Stimulated activated CD4-positive, alpha-beta T cell treated with anti-CD3 and anti-CD28 coated beads, Interleukin-15, amount 100 ng/mL, for 1 hour (primary cell): ENCODE results near the gene CDC42BPG.

Experiments used
- DNase-seq, 2 donors: peaks; one replicate each; pipeline ENCODE4 v3.0.0-alpha.2; 2020; ENCODE audit warnings: low read depth in 1 of 2, low spot score in 1 of 2

The CDC42BPG gene

DNA sequence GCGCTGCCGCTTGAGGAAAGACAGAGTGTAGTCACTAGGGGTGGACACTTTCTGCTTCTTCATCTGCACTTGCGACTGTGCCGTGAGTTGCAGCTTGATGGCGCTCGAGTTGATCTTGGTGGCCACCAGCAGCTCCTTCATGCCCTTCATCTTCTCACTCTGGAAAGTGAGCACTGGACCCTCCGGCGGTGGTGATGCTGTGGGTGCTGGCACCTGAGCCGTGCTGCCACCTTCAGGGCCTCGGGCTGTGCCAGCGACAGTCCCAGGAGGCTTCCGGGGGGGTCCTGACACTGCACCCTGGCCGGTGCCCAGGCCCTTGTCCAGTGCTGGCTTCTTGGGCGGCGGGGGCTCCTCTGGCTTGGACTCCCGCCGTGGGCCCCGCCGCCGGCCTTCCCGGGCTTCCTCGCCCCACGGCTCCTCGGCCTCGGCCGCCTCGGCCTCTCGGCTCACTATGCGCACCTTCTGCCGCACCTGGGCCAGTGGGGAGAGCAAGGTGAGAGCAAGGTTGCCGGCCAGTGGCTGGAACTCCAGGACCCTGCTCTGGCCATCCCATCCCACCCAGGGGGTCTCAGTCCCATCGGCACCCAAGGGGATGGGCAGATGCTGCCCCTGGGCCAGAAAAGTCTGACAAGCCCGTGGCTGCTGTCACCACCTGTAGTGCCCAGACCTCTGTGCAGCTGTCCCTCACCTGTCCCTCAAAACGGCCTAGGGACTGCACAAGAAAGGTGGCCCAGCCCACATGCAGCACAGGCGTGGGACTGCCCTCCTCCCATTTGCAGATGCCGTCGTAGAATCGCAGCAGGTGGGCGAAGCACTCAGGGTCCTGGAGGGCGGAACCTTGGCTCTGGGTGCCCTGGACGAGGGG lies 39.9 kb downstream of the CDC42BPG start:
- no peak for DNase-seq

DNA sequence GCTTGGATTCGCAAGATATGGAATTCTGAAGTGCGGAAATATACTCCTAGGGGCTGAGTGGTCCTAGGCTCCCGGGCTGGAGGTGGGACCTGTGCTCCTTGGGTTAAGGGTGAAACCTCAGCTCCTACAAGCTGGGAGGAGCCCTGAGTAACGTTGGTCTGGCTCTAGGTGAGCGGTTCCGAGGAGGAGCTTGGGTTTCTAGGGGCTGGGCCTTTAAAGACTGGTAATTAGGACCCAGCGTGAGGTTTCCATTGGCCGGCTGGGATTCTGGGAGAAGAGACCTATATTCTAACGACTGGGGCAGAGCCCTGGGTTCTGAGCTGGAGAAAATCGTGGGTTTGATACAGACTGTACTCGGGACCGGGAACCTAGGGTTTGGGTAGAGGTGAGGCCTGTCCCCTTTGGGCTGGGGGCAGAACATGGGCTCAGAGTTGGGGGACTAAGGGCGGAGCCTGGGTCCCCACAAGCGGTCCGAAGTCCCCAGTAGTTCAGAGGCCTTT lies 40.6 kb downstream of the CDC42BPG start:
- DNase-seq: no peak

GRCh38 chr11:64803158-64803845 lies 41.2 kb downstream of the CDC42BPG start, which contains the start of gene MAP4K2:
Gene MAP4K2, minus strand, starts transcription at chr11:64803214. Its CDS starts 65 bp downstream, at chr11:64803149.
- DNase-seq: peak; percentile 81 to 86

GRCh38 chr11:64802370-64803157 lies 41.9 kb downstream of the CDC42BPG start:
- DNase-seq: no peak

DNA sequence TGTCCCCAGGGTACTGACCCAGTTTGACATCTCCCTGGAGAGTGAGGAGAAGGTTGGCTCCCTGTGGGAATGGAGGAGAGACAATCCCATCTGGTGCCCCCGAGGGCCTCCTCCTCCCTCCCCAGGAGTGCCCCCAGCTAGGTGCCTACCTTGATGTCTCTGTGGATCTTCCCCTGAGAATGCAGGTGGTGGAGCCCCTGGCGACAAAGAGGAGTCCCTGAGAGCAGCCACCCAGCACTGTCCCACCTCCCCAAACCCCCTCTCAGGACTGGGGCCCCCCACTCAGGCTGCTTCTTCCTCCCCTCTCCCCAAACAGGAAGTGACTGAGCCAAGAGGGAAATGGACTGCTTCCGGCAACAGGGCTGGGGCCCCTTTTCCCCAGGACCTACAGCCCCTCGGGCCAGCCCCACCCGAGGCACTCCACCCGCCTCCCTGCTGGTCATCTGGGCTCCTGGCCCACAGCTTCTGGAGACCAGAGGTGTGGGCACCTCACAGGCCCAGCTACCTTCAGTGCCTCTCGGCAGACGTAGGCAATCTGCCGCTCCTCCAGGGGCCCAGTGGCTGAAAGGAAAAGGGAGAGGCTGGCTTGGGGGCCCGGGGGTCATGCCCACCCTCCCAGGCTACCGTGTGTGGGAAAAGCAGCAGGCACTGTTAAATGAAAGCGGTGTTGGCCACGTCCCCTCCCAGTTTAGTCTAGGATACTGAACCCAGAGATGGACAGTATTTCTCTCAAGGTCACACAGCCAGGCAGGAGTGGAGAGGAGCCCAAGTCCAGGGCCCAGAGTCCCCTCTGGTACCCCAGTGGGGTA lies 42.7 kb downstream of the CDC42BPG start:
- no peak for DNase-seq

- DNase-seq: no peak
These were observed 43.3 kb downstream of the CDC42BPG start for GRCh38 chr11:64801158-64801464.

- DNase-seq: no peak
These were observed 43.9 kb downstream of the CDC42BPG start for GRCh38 chr11:64800303-64801157.

DNA sequence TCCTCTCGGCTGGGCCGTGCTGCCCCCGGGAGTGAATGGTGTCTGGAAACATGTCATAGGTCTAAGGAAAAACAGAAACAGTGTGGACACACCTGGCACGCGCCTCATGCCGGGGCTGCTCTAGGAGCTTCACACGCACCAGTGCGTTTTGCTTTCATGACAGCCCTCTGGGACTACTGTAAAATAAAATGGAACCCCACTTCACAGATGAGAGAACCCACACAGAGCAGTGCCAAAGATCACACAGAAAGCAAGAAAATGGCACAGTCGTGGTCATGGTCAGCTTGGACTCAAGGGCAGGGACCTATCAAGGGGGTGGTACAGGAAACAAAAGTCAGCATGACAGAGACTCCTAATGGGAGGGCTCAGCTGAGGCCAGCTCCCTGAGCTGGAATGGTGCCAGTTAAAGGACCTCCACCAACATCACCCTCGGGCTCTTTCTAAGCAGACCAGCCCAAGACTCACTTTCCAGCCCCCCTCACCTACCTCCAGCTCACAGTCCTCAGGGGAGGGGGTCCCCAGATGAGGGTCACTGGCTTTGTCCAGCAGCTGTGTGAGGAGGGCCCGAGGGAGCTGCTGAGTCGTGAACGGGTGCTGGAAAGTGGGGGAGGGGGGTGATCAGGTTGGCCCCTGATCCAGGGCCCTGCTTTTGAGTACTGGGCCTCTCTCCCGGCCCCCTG lies 44.7 kb downstream of the CDC42BPG start:
- DNase-seq: no peak

GRCh38 chr11:64799256-64799622 lies 45.2 kb downstream of the CDC42BPG start:
- DNase-seq: no peak

DNA sequence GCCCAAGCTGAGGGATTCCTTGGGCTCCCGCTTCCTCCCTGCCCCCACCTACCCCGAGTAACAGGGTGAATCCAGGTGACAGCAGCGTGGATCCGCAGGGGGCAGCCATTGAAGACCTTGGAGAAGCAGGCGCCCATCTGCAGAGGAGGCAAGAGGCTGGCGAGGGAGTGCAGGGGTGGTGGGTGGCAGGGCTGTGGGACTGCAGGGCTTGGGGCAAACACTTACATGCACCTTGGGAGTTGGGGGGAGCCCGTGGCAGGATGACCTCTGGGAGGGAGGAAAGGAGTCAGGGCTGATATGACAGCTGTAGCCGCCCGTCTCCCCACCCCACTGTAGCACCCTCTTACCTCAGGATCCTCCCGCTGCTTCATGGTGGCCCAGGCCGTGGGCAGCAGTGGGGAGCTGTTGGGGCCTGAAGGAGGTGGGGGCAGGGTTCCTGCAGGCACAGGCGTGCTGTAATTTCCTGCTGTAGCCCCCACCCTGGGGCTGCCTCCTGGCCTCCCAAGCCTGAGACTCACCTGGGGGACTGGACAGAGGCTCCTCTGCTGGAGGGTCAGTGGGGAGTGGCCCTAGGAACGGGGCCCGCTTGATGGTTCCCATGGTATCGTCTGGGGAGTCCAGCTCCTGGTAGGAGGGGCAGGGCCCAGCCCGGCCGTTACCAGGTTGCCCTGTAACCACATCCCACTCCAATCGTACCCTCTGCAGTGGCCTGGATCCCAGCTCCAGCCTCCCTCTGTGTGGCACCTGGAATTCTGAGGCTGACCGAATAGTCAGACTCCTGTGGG lies 47.5 kb downstream of the CDC42BPG start:
- no peak for DNase-seq

DNA sequence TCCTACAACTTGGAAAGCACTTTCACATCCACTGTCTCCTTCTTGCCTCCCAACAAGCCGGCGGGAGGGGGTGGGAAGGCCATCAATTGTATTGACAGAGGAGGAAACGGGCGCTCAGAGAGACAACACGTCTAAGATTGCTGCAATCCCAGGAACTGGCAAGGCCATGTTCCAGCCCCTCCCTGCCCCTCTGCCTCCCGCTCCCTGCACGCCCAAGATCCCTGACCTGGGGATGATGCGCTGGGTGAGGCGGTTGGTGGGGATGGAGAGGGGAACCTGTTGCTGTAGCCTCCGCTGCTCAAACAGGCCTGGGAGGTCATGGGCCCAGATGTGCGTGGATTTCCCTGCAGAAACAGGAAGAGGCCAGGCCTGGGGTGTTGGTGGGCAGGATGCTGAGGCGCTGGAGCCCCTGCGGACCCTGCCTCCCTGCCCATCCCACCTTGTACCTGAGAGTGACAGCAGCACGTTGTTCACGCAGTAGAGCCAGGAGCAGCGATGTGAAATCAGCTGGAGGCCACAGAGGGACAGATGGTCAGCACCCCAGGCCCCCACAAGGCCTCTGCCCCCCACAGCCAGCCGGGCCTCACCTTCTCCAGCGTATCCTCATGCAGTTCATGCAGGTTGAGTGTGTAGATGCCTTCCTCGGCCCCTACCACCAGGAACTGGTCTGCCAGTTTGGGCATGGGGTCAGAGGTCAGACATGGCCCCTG lies 48.3 kb downstream of the CDC42BPG start:
- DNase-seq: no peak

GRCh38 chr11:64794526-64794925 lies 49.9 kb downstream of the CDC42BPG start:
- DNase-seq: no peak

DNA sequence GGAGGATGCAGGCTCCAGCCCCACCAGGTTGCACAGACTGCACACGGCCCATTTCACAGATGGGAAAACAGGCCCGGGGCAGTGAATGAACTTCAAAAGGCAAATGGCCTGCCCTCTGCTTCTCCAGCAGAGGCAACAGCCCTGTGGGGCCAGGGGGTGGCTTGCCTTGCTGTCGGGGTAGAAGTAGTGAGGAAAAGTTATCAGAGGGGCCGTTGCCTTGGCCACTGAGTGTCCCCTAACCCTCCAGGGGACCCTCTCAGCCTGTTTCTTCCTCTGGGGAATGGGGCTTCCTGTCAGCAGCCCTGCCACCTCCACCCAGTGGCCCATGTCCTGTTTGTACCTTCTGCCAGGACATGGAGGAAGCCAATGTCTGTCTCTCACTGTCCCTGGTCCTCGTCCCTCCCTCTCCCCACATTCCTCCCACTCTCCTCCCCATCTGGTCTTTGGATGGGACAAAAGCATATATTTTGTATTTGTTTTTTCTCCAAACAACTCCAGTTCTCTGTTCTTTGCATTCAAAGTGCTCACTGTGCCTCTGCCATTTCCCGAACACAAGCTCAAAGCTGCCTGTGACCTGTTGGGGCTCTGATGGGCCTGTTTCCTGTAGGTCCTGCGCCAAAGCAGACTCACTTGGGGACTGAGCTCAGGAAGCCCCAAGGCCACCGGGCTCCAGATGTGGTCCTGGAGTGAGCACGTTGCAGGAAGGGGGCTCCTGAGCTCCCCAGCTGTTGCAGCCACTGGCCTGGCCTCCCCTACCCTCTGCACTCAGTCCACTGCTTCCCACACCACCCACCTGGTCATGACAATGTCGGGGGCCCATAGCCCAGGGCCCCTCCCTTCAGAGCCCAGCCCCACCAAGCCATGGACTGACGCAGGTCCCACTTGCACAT lies 50.9 kb downstream of the CDC42BPG start:
- no peak for DNase-seq

DNA sequence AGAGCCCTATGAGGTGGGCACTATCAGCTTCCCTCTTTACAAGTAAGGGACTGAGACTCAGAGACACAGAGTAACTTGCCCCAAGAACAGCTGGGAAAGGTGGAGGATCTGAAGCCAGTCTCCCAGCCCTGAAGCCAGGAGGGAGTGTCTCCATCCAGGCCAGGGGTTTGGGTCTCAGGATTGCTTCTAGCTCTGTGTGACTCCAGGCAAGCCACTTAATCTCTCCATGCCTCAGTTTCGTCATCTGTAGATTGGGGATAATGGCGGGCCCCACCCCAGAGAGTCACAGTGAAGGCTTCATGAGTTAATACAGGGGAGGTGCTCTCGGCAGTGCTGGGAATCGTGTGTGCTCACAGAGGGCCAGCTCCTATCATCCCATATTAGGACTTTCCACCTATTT lies 52.0 kb downstream of the CDC42BPG start:
- DNase-seq: no peak

DNA sequence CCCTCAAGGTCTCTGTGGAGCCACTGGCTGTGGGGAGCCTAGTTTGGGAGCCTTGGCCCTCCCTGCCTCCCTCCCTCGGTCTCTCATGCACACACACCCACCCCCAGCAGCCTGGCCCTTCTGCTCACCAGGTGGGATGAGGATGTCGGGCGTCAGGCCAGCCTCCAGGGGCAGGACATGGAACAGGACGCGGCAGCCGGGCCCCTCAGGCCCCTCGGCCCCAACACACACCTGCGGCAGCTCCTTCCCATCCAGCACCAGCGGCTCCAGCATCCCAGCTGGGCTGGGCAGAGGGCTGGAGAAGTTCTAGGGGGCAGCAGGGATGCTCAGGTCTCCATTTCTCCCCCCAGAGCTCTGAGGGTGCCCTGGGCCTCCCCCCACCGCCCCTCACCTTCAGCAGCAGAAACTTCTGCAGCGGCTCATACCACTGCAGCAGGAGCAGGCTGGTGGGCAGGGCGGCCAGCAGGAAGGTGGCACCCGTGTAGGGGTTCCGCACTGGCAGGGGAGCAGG lies 52.6 kb downstream of the CDC42BPG start:
- no peak for DNase-seq

DNA sequence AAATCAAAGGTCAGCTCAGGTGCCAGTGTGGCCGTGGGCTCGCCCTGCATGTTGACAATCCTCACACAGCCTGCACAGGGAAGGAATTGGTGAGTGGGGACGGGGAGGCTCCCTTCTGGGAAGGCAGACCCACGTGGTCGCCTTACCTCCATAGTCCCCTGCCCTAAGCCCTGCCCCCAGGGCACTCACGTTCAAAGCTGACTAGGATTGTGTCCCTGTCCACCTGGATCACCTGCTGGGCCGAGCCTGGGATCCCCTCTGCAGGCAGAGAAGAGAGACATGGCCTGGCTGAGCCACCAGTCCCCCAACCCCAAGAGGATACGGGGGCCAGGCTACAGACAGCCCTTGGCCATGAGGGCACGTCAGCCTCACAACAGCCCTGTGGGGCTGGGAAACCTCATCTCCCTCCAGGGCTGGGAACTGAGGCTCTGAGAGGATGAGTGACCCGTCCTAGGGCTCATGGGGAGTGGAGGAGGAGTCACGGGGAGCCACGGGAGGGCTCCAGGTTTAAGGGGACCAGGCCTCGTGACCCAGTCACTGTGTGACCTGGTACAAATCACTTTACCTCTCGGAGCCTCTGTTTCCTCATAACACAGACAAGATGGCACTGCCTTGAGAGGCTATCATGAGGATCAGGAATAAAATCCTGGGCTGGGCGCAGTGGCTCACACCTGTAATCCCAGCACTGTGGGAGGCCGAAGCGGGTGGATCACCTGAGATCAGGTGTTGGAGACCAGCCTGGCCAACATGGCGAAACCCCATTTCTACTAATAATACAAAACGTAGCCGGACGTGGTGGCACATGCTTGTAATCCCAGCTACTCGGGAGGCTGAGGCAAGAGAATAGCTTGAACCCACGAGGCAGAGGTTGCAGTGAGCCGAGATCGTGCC lies 54.0 kb downstream of the CDC42BPG start:
- DNase-seq: no peak
